ENCODE results near the gene XRCC5.

- TF ChIP-seq POLR2AphosphoS5 (IDR thresholded peaks at IDR 0.05) (no peak), CTCF (IDR thresholded peaks at IDR 0.05) (no peak)
Measured at GRCh38 chr2:216231867-216232266, 122.7 kb downstream of the XRCC5 start.

Measured in prostate gland (tissue), 2 donors.